GM18499 (cell line): Measurements from ENCODE around the gene TALDO1.

ENCODE experiments used
- ATAC-seq: cut with Tn5 transposase; IDR thresholded peaks from one replicate; pipeline ENCODE4 v1.9.1; 2021; ENCODE audit warnings: moderate number of reproducible peaks; ENCODE audit not compliant: insufficient read depth, unreplicated experiment

Gene TALDO1

DNA sequence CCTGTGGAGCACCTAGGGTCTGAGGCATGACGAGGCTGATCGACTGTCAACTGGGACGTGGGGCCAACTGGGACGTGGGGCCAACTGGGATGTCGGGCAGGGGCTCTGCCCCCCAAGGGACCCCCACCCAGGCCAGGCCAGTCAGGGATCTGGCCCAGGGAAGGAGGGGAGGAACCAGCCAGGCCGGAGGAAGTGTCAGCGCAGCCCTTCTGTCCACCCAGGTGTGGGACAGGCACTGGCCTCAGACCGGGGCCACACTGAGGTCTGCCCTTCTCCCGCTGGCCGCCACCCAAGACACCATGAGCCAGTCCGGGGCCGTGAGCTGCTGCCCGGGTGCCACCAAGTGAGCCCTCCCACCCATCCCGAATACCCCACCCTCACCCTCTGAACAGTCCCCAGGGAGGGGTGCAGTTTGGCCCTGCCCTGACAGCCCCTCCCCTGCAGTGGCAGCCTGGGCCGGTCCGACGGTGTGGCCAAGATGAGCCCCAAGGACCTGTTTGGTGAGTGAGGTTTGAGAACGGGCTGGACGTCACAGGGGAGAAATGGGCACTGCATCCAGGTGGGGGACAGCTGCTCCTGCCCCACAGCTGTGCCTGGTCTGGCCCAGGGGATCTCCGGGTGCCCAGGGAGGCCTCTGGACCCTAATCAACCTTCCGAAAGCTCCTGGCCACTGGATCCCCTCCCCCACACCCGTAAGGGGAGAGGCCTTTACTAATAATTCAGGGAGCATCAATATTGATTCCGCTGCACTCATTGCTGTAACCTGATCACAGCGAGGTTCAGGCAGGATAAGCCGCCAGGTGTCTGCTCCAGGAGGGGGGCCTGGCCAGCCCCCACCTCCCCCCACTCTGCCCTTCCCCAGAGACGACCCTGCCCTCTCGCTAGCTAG, 37.9 kb upstream of the TALDO1 start:
- ATAC-seq = no peak

DNA sequence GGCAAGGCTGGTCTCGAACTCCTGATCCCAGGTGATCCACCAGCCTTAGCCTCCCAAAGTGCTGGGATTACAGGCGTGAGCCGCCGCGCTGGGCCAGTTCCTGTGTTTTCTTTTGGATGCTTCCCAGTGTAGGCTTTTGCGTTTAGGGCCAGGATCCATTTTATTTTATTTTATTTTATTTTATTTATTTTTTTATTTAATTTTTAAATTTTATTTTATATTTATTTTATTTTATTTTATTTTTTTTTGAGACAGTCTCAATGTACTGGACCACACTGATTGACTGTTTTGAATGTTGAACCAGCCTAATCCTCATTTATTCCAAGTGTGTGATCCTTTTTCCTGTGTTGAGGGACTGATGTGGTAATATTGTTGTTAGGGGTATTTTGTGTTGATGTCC, 32.8 kb upstream of the TALDO1 start:
- no peak for ATAC-seq

DNA sequence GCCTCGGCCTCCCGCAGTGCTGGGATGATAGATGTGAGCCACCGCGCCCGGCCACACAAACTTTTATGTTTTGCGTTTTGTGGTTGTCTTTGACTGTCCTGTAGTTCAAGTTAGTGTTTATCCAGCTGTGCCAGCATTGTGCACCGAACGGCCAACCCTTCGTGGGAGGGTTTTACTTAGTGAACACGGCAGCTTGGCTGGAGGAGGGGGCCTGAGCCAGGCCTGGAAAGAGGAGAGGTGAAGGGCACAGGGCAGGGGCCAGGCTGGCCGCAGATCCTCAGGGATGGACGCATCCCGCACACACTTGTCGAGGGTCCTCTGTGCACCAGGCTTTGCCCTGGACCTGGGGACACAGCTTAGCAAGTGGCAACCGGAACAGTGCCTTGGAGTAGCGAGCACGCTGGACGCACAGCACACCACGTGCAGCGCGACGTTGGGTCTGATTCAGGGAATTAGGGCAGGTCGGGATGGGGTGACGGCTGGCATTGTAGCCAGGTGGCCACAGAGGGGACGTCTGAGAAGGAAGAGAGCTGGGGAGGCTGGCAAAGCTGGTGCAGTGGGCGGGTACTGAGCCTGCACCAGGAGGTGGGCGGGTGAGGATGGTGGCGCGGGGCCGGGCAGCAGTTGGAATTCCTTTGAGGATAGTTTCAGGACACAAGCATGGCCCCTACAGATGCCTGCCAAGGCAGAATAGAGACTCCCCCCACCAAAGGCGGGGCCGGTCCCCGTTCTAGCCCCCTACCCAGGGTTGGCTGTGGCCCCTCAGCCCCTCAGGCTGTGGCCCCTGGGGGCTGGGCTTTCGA, 27.8 kb upstream of the TALDO1 start:
- ATAC-seq = no peak

DNA sequence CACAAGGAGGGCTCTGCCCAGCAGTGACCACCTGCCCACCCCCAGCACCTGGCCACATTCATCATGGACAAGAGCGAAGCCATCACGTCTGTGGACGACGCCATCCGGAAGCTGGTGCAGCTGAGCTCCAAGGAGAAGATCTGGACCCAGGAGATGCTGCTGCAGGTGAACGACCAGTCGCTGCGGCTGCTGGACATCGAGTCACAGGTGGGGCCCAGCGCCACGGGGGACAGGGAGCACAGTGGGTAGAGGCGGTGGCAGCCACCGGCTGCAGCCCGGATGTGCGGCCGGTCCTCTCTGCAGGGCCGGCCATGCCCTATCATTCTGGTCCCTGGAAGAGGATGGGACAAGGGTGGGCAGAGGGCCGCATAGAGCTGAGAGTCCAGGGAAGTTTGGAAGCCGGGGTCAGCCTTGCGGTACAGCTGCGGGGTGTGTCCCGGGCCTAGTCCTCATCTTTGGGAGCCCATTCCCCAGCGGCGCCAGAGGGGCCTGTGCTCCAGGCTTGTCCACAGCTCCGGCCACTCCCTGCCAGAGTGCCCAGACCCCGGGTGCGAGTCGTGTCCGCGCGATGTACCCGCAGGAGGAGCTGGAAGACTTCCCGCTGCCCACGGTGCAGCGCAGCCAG, 27.1 kb upstream of the TALDO1 start:
- no peak for ATAC-seq

DNA sequence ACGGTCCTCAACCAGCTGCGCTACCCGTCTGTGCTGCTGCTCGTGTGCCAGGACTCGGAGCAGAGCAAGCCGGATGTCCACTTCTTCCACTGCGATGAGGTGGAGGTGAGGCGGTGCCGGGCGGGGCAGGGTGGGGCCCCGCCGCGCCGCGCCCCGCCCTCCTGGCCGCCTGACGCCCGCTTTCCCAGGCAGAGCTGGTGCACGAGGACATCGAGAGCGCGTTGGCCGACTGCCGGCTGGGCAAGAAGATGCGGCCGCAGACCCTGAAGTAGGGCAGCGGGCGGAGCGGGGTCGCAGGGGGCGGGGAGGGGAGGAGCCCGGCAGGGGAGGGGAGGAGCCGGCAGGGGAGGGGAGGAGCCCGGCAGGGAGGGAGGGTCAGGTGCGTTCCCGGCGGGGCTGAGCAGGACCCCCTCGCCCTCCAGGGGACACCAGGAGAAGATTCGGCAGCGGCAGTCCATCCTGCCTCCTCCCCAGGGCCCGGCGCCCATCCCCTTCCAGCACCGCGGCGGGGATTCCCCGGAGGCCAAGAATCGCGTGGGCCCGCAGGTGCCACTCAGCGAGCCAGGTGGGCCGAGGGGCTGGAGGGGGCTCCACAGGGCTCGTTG, 26.5 kb upstream of the TALDO1 start:
- ATAC-seq = no peak

DNA sequence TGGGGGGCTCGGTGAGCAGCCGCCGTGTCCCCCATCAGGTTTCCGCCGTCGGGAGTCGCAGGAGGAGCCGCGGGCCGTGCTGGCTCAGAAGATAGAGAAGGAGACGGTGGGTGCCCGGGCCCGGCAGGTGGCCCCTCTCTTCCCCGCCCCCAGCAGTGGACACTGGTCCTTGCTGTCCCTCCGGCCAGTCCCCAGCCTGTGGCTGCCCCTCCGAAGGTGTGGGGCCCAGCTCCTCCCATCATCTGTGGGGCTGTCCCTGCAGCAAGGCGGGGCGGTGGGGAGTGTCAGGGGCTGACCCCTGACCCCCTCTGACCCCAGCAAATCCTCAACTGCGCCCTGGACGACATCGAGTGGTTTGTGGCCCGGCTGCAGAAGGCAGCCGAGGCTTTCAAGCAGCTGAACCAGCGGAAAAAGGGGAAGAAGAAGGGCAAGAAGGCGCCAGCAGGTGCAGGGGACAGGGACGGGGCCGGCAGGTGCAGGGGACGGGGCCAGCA, 26.0 kb upstream of the TALDO1 start:
- no peak for ATAC-seq

DNA sequence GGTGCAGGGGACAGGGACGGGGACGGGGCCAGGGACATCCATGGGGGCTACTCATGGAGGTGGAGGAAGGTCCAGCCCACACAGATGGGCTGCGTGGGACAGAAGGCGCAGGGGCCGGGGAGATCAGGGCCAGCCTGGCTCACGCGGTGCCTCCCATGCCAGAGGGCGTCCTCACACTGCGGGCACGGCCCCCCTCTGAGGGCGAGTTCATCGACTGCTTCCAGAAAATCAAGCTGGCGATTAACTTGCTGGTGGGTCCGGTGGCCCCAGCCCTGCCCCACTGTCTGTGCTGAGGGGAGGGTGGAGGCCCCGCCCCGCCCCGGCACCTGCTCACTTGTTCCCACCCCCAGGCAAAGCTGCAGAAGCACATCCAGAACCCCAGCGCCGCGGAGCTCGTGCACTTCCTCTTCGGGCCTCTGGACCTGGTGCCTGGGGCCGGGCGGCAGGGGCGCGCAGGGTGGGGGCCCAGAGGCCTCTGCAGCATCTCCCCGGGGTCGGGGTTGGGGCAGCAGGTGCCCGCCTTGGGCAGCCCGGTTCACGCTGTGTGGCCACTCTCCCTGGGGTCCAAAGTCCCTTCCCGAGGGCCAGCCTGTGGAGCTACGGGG, 25.4 kb upstream of the TALDO1 start:
- no peak for ATAC-seq

DNA sequence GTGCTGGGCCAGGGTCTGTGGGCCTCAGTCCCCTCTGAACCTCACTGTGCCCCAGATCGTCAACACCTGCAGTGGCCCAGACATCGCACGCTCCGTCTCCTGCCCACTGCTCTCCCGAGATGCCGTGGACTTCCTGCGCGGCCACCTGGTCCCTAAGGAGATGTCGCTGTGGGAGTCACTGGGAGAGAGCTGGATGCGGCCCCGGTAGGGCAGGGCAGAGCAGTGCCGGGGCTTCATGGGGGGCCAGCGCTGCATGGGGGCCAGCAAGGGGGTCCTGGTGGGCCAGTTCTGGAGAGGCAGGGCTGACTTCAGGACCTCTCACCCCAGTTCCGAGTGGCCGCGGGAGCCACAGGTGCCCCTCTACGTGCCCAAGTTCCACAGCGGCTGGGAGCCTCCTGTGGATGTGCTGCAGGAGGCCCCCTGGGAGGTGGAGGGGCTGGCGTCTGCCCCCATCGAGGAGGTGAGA, 24.9 kb upstream of the TALDO1 start:
- ATAC-seq = no peak

DNA sequence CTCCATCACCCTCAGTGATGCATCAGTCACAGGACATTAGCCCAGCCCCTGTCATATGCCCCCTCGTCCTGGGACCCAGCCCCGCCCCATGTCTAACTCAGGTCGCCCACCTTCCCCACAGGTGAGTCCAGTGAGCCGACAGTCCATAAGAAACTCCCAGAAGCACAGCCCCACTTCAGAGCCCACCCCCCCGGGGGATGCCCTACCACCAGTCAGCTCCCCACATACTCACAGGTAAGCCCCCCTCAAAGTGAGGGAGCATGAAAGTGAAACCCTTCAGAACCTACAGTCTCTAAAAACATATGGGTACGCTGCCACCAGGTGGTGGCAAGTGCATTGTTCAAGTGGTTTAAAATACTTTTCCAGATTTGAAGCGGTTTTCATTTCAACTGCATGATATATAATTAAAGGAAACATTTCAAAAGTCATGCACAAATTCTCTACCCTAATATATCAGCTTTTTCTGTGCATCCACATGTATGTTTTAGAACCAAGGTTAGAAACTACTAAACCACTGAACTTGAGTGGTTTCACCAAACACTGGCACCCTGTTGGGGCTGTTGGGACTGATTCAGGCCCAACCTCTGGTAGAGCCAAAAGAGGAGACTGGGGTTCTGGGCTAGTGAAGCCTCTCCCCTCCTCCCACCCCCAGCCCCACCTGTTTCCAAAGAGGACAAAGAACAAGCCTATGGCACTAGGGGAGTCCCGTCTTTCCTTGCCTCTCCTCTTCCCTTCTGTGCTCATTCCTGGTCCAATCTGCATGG, 24.0 kb upstream of the TALDO1 start:
- no peak for ATAC-seq

DNA sequence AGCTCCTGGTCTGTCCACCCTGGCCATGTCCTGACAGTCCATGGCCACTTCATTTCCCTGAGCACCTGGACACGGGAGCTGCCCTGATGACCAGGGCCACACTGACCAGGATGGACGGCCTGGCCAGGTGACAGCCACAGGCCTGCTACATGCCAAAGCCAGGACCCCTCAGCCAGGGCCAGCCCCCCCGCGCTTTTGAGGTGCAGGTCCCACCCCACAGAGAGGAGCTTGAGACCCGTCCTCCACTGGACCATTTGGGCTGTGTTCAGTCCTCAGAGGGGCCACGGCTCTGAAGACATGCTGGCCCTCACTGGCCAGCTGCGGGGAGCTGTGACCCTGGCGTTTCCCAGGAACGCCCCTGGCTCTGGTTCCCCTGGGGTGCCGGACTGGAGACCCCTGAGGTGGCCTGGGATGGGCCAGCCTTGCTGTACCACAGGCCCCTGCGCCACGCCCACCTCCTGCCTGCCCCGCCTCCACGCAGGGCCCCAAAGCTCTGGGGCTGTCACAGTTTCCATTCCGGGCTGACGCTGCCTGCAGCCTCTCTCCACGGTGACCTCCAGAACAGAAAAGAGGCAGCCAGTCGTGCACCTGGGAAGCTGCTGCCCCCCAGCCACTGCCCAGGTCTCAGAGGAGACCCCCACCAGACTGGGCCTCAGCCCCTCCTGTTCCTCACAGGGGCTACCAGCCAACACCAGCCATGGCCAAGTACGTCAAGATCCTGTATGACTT, 23.1 kb upstream of the TALDO1 start:
- no peak for ATAC-seq

DNA sequence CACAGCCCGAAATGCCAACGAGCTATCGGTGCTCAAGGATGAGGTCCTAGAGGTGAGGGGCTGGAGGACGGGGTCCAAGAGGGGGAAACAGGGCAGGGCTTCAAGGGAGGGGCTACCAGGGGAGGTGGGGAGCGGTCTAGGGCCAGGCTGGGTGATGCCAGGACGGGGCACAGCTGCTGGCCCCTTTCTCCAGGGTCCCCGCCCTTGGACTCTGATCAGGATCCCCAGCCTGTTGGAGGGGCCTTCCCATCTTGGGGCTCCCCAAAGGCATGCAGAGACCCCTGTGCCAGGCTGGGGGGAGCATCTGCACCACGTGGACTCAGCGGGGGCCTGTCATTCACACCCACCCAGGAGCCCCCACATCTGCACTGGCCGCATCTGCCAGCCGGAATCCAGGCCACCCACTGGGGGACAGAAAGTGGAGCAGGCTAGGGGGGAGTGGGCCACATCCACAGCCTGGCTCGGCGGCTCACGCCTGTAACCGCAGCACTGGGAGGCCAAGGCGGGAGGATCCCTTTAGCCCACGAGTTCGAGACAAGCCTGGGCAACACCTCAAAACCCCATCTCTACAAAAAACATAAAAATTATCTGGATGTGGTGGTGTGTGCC, 22.4 kb upstream of the TALDO1 start:
- no peak for ATAC-seq

DNA sequence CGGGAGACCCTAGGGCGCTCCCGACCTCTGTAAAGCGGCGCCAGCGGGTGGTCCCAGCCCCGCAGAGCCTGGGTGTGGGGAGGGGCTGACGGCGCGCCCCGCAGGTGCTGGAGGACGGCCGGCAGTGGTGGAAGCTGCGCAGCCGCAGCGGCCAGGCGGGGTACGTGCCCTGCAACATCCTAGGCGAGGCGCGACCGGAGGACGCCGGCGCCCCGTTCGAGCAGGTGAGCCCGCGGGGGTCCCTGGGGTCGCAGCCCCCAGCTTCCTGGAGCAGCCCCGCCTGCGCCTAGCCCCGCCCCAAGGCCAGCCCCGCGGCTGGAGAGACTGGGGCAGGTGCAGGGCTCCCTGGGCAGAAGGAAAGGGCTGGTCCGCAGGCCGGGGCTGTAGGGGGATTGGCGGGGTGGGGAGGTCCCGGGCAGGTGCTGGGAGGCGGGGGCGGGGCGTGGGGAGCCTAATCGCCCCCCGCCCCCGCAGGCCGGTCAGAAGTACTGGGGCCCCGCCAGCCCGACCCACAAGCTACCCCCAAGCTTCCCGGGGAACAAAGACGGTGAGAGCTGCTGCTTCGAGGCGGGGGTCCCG, 21.6 kb upstream of the TALDO1 start:
- ATAC-seq = no peak

DNA sequence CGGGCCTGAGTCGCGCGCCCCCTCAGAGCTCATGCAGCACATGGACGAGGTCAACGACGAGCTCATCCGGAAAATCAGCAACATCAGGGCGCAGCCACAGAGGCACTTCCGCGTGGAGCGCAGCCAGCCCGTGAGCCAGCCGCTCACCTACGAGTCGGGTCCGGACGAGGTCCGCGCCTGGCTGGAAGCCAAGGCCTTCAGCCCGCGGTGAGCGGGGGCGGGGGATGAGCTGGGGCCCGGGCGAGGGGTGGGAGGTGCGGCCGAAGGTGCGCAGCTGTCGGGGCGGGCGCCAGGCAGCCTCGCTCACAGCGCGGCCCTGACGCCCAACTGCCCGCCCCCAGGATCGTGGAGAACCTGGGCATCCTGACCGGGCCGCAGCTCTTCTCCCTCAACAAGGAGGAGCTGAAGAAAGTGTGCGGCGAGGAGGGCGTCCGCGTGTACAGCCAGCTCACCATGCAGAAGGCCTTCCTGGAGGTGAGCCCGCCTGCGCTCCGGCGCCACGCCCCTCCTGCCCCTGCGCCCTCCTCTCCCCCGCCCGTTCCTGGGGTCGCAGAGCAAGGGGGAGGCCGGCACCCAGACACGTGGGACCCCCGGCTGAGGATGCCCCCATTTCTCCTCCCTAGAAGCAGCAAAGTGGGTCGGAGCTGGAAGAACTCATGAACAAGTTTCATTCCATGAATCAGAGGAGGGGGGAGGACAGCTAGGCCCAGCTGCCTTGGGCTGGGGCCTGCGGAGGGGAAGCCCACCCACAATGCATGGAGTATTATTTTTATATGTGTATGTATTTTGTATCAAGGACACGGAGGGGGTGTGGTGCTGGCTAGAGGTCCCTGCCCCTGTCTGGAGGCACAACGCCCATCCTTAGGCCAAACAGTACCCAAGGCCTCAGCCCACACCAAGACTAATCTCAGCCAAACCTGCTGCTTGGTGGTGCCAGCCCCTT, 20.7 kb upstream of the TALDO1 start:
- no peak for ATAC-seq

DNA sequence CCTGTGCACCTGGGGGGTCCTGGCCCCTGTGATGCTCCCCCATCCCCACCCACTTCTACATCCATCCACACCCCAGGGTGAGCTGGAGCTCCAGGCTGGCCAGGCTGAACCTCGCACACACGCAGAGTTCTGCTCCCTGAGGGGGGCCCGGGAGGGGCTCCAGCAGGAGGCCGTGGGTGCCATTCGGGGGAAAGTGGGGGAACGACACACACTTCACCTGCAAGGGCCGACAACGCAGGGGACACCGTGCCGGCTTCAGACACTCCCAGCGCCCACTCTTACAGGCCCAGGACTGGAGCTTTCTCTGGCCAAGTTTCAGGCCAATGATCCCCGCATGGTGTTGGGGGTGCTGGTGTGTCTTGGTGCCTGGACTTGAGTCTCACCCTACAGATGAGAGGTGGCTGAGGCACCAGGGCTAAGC, 20.0 kb upstream of the TALDO1 start:
- no peak for ATAC-seq

DNA sequence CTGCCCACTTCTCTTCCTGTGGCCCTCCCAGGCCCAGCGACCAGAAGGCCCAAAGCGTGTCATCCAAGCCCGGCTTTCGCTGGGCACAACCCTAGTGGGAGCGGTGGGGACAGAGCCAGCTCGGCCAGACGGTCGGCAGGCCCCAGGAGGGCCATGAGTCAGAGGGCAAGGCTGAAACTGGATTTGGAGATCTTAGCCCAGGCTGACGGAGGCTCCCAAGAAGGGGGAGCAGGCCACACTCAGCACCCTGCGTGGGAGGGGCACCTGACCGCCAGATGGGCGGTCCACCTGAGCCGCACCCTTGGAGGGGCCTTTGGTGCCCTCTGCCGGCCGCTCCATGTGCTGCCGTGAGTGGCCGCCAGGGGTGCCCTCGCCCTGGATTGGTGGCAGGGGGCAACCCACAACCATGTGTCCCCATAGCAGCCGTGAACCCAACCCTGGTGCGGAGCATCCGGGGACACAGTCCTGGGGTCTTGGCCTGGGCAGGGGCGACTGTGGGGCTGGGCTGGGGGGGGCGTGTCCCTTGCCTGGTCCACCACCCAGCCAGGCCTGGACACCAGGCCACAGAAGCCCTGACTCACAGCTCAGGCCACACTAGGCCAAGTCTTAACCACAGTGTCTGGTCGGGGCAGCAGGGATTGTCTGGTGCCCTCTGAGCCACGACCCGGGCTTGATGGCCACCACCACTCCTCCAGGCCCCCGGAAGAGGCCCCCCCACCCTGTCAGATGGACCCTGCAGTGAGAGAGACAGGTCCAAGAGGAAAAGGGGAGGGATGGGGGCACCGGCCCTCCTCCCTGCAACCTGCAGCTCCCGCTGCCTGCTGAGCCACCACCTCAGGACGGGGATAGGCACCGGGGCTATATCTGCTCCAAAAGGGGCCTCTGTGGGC, 19.2 kb upstream of the TALDO1 start:
- no peak for ATAC-seq
